Femur (tissue), 1 donor: ENCODE data around the gene WT1.
"Not testable (repeated sequence)": the region's sequence is repeated elsewhere in the genome, so short reads cannot be mapped to it uniquely, and the experiment has no call there.

Source experiments
- DNase-seq: peaks from one replicate; pipeline ENCODE4 v3.0.0-alpha.2; 2017

The WT1 gene

DNA sequence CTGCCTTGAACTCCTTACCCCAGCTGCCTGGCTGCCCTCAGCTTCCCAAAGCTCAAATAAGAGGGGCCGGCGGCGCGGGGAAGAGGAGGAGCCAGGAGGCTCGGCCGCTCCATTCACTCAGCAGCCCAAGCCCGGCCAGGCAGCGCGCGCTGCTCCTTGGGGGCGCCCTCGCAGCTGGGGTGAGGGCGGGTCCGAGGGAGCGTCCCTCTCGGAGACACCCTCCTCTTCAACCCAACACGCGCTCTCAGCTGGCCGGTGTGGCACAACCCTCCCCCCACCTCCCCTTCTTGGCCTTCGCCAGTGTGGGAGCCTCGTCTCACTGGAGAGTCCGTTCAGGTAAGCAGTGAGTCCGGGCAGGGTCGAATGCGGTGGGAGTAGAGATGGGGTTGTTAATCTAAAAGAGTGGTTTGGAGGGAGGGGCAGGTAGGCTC, at the start of gene WT1:
Gene WT1, minus strand, starts transcription at position 29 of the 431 bp plus-strand sequence.
- no peak for DNase-seq

DNA sequence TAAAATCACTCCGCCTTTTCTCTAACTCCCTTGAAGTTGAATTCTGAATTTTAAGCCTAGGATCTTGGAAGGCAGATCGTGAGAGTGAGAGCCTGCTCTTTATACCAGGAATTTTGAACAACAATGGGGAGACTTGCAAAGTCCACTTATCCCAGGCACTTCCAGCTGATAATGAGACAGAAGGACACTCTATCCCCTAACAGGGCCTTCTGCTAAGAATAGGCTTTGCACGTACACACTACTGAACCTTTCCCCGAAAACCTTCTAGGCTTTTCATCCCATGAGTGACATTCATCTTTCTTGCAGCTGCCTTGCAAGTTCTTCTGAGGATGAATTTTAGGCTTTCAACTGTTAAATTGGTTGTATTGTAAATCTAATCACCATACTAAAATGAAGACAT, 44.0 kb upstream of the WT1 start:
- DNase-seq, result no peak

DNA sequence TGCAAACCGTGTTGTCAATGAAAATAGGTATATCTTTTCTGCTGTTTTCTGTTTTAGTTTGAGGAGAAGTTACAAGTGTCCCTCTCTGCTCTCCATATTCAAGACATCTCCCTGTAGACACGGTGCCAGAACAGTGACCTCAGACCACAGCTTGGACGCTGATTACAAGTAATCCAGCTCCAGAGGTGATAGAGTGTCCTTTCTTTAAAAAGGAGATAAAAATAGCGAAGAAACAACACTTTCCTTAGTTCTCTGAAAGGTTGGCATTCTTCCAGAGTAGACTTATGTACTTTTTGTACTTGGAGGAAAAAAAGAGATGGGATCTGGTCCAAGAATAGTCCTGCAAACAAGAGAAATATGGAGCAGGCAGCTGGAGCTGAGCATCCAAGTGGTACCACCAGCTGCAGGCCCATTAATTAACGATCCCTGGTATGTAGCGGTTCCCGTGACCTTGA, 43.0 kb upstream of the WT1 start:
- no peak for DNase-seq

DNA sequence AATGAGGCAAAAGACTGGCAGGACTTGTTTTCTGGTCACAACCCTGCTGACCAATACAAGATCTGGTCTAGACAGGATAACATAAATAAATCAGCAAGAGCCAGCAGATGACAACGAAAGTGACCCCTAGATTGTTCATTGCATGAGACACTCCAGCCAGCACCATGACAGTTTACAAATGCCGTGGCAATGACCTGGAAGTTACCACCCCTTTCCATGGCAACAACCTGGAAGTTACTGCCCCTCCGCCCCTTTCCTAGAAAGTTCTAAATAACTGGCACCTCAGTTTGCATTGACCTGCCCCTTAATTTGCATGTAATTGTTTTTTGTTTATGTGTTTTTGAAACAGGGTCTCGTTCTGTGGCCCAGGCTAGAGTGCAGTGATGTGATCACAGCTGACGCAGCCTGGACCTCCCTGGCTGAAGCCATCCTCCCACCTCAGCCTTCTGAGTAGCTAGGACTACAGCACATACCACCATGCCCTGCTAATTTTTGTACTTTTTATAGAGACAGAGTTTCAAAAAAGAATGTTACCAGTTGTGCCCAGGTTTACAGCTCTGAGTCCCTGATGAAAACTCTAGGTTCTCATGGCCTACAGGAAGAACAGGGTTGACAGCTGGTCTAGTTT, 38.1 kb upstream of the WT1 start:
- DNase-seq, result no peak

DNA sequence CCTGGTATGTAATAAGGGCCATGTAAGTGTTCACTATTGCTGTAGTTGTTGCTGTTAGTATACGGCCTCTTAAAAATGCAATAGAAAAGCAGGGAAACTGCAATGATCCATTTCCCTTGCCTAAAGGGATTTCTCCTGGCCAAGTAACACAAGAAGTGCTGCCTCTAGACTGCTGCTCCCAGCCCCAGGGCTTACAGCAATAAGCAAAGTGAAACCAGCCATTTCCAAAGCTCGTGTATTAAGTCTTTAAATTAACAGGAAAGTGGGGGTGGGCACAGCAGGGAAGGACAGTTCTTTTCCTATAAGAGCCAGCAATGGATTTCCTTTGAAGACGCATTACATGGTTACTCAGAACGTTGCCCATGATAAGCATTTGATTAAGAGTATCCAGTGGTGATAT, 36.9 kb upstream of the WT1 start:
- DNase-seq, result no peak

DNA sequence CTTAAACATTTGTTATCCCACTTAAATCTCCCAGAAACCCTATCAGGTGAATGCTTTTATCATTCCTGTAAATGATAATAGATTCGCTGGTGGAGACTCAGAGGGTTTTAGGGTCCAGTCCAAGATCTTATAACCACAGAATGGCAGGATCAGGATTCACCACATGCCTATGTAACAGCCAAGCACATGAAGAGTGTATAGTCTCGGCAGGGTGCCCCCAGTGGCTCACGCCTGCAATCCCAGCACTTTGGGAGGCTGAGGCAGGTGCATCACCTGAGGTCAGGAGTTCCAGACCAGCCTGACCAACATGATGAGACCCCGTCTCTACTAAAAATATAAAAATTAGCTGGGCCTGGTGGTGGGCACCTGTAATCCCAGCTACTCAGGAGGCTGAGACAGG, 36.2 kb upstream of the WT1 start:
- DNase-seq, result not testable (repeated sequence)

DNA sequence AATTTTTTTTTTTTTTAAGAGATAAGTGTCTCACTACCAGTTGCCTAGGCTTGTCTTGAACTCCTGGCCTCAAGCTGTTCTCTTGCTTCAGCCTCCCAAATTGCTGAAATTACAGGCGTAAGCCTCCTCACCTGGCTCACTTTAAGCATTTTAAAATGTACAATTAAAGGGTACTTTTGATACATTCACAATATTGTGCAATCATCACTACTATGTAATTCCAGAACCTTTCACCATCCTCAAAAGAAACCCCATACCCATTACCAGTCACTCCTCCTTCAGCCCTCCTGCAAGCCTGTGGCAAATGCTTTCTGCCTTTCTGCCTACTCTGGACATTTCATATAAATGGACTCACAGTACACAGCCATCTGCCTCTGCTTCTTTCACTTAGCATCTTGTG, 34.5 kb upstream of the WT1 start:
- DNase-seq, result no peak

DNA sequence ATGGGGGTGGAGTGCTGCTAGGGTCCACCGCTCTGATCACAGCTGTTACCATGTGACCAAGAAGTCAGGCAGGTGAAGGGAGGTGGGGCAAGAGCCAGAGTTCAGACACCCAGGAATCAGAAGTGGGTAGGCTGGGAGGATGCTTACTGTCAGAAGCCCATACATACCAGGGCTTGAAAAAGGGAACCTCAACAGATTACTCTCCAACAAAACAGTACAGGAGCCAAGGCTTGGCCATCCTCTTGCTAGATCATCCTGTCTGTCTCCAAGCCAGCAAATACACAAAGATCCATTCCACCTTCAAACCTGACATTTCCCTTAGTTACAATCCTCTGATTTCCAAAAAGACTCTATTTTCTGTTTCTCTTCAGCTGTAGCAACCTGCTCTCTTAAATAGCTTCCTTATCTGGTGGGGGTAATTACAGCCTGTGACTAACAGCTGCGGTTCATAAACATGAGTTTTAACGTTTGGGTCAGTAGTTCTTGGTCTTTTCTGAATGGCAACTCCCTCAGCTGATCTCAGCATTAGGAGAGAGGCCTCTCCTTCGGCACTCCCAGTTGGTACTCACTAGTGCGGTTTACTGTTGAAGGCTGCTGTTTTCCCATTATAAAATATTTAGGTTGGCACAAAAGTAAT, 31.1 kb upstream of the WT1 start:
- DNase-seq, result no peak

DNA sequence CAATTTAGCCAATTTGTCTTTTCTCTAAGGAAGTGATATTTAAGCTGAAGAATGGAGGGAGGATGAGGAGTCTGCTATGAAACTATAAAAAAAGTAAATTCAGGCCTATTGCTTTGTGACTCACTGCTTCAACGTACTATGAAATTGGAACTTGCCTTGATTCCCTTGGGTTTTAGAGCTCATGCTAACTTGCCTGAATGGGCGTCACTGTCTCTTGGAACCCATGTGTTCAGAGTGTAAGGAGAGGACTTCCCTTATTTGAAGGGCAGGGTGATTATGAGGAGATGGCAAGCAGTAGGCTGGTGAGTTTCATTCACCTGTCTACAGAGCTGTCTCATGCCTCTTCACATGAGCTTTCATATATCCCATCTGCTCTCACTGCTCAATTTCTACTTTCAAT, 28.7 kb upstream of the WT1 start:
- no peak for DNase-seq

DNA sequence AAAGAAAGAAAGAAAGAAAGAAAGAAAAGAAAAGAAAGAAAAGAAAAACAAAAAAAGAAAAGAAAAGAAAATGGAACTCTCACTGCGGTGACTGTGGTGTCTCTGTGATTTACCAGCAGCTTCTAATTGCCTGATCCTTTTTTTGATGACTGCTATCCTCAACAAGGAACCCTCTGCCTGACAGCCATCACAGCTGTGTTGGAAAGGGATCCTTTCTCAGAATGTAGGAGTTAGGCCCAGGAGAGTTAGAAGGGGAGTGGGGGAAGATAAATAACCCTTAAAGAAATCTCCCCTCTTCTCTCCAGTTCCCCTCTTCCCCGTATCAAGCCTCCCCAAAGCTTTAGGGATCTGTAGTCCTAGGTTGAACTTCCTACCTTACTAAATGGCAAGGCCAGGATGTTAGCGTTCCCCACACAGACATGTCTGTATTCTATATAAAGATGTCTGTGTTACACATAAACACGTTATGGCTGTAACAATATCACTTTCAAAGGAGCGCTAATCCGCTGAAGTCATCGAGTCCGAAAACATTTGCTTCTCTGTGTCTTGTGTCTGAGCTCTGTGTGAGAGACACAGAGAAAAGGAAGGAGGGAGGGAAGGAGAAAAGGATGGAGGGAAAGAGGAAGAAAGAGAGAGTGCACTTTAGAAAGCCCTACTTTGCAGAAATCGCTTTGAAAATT, 26.8 kb upstream of the WT1 start:
- DNase-seq, result no peak

DNA sequence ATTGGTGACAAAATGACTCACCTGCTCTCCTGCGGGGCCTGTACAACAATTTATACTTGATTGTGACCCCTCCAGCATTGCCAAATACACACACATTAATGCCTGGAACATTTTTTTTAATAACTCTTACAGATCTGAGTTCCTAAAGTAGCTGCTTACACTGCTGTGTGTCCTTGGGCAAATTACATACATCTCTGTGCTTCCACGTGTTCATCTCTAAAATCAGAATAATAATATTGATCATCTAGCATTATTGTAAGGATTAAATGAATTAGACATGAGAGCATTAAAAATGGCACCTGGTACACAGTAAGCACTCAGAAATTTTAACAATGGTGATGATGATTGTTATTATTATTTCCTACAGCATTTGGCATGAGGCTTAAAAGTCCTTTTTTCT, 21.5 kb upstream of the WT1 start:
- DNase-seq, result no peak

DNA sequence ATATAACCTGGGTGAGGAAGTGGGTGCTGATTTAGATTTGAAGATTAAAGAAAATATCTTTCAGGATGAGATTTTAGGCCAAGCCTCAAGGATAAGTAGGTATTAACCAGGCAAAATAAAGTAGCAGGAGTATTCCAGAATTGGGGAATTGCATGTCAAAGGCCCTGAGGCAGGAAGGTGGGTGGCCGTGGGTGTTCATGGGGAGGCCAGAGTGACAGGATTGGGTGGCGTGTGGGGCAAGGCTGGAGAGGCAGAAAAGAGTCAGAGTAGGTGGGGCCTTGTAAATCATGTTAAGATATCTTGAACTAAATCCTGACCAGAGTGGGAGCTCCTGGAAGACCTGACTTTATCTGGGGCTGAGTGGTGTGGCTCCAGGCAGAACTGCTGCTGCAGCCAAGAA, 19.7 kb upstream of the WT1 start:
- DNase-seq, result no peak

DNA sequence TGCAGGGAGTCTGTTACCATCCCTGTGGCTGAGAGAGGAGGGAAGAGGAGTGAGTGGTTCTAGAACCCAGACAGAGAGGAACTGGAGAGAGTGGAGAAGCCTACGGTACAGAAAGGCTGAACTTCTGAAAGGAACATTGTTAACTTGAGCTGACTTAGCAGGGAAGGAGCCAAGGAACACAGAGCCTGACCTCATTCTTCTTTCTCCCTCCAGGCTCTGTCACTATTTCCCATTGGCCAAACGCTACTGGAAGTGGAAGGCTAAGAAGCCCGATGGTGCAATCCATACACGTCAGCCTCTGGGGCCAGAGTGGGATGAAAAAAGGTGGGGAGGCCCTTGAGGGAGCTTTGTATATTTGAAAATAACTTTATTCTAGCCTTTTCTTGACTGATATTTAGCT, 16.5 kb upstream of the WT1 start:
- no peak for DNase-seq

DNA sequence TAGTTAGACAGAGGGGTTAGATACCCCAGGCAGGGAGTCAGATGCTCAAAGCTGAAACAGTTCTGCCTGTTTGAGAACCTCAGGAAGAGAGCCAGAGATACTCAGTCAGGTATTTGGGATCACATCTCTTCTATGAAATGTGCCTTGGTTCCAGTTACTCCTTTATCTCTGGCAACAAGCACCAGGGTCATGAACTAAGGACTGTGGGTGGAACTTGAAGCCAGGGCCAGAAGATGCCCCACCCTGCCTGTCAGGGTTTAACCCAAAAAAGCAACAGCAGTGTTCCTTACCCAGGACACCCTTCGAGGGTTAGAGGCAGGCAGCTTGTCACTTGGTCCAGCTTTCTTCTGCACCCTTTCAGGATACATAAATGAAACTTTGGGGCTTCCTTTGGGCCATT, 15.0 kb upstream of the WT1 start:
- DNase-seq, result no peak

DNA sequence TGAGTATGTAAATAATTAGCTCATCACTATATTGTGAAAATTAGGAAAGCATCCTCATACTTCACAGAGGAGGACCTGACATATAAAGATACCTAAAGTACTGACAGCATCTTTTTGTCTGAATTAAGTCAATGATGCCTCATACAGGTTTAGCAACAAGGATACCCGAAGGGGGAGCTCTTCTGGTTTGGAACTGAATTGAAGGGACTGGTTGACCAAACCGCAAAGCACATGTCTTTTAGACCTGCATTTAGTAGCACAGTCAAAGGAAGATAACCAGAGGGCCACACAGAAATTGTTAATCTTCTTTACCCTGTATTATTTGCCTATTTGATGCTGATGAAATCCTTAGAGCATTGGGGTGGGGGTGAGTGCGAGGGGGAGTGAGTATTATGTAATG, 12.9 kb upstream of the WT1 start:
- no peak for DNase-seq

DNA sequence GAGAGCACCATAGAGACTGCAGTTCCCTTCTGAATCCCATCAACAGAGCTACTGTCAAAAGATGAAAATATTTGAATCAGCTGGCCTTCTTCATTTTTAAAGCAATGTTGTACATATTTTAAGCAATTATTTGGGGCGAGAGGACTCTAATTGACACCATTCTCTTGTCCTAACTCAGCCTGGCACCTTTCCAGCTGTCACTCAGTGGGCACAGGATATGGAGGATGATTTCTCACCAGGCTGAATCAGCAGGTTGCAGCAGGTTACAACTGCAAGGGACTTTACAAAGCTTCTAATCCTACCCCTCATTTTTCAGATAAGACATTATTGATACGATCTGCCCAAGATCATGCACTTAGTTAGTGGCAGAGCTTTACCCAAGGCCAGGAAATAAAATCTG, 11.9 kb upstream of the WT1 start:
- DNase-seq, result no peak

DNA sequence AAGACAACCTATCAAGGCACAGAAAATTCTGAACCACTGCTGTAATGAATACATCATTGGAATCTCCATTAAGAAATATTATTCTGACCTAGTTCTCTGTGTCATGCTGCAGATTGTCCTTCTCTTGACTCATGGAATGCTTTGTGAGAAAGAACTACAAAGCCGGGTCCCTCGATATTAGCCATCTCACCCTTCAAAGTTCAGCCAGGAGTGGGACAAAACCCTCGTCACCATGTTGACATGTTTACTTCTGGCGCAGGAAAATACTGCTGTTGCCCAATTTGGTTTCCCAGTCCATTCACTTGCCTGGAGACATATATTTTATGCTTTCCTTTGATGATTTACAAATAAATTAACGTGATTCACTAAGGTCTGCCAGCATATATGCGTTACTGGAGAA, 10.9 kb upstream of the WT1 start:
- no peak for DNase-seq

DNA sequence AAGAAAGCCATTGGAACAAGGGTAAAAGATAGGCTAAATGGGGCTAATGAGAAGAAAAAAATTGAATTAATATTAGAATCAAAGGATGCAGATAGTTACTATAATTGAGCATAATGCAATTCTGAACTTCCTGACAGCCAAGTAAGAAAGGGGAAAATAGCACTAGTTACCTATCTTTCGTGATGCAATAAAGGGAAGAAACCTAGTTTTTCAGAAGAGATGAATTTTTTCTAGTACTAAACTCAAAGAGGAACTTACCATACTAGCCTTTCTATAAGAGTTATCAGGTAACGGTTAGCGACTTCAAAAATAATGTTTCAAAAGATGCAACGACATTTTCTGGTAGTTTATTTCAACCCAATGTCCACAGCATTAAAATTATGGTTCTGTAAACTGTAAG, 8.8 kb upstream of the WT1 start:
- no peak for DNase-seq

DNA sequence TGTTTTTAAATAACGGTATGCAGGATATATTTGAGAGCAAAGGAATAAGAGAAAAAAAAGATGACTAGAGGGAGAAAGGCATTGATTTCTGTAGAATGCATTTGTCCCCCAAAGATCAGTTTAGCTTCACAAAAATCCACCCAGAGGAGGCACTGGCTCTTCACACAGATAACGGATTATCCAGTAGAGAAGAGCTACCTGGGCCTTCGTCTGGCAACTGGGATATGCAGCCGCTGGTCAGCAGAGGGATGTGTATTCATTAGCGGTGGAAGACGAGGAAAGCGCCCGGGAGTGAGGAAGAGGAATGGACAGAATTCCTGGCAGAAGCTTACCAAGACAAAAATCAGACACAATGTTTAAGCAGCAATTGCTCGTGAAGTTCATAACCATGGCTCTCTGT, 5.6 kb upstream of the WT1 start:
- no peak for DNase-seq

DNA sequence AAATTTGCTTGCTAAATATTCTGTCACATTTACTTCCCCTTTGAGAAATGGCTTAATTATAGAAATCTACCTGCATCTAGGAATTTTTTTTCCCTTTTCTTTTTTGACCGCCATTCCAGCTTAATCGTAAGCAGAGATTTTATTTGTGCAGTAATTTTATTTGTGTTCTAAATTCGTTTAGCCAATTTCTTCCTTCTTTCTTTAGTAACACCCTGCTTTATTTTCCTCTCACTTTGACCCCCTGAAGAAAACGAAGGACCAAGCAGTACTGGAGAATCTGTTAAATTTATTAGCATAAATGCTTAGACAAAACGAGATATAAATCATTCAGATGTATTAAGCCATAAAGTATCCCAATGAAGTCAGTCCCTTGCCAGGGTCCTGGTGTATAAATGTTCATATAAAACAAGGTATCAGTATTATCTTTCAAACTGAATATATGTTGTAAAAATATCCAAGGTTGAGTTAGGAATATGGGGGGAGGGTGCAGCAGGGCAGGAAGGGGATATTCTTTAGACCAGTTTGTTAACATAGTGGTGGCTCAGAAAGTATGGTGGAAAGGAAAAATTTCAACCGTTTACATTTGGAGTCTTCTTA, 5.1 kb upstream of the WT1 start:
- DNase-seq, result no peak

DNA sequence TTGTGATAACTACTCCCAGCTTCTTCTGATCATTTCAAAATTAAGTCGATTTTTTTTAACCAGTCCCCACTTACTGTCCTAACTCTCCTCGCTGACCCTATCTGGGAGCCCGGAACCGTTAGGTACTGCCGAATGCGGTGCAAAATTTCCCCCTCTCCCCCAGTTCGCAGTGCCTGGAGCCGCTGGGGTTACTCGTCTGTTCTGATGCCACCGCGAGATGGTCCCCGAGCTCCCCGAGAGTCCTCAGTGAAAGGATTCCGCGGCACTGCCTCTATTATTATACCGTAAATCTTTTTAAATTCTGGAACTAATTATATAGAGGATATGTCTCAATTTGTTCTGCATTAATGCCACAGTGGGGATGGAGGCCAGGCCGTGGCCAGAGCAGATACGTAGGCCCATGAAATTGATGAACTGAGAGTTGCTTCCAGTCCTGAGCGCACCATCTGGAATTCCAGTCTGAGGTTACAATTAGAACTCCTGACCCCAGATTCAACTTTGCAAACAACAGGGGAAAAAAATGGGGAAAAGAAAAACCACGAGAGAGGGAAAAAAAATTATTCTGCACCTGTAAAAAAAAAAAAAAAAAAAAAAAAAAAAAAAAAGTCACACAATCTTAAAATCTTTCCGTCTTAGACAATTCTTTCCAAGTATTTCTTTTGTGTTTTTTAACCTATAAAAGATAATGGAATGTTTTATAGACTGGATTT, 4.3 kb upstream of the WT1 start:
- DNase-seq, result no peak

DNA sequence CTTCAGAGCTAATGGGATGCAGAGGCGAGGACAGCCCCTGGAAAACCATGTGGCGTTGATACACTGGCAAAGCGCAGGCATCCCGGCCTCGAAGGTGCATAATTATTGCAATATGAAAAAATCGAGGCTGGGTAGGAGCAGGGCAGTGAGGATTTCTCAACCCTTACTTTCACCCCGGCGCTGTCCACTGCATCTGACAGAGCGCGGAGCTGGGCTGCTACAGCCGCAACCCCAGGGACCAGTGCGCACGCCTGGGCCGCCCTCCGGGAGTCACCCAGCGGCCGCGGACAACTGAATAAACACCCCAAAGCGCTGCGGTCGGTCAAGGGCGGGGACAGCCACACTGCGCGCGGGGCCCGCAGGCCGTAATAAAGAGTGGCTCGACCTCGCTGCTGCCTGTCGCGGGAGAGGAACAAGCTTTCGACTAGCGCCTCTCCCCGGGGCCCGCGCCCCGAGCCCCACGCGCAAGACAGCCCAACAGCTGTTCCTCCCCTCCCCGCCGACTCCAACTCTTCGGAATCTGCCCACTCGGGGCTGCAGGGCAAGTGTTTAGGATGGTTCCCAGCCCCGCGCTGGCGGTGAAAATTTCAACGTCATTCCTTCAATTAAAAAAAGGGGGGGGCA, 3.6 kb upstream of the WT1 start:
- no peak for DNase-seq

DNA sequence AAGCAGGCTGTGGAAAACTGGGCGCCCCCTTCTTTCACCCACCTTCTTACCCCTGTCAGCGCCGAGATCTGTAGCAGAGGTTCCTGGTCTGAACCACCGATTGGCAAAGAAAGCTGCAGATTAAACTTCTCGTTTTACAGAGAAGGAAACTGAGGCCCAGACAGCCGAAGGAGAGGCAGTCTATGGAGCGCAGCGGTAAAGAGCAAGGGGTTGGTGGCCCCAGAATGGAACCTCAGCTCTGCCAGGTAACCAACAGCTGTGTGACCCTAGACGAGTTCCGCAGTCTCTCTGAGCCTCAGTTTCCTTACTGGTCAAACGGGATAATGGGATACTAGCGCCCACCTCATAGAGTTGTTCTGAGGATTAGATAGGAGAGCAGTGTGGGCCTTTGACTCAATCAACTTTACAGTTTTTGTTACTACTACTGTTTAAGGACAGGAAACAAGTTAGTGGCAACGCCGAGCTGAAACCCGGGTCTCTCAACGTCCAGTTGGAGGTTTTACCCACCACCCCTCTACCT, 3.1 kb upstream of the WT1 start:
- no peak for DNase-seq
